GM10248 (cell line): Measurements from ENCODE around the gene CRTAC1.

ENCODE experiments used
- CTCF ChIA-PET: fragments of 300-600 bp; sonication (Branson Sonifier 250); formaldehyde crosslinking; extraction: SDS; loops from one replicate; lab custom pipeline; 2021; ENCODE audit warnings: antibody characterized with exemption; lab: Yijun Ruan, JAX
- POLR2A ChIA-PET: fragments of 350-650 bp; sonication (Branson Sonifier 250); formaldehyde crosslinking; extraction: SDS; loops from one replicate; lab custom pipeline; 2020; ENCODE audit warnings: antibody characterized with exemption; lab: Yijun Ruan, JAX
- DNase-seq: peaks from one replicate; pipeline ENCODE4 v3.0.0; 2012; ENCODE audit errors: extremely low spot score
- CTCF ChIP-seq: IDR thresholded peaks from 2 replicates; pipeline ENCODE4 v1.5.1; 2012; ENCODE audit warnings: mild to moderate bottlenecking, low read depth; ENCODE audit errors: extremely low read depth, missing control alignments, control extremely low read depth

CRTAC1 gene

GRCh38 chr10:97892506-97892905, 137.9 kb downstream of the CRTAC1 start:
- TF ChIP-seq CTCF: no peak
- DNase-seq: no peak
- ChIA-PET POLR2A (no interaction called here), CTCF (no interaction called here)

- TF ChIP-seq CTCF: no peak
- DNase-seq: no peak
- POLR2A ChIA-PET: no interaction called here
- CTCF ChIA-PET: no interaction called here
Observed at GRCh38 chr10:97891497-97892167, 138.8 kb downstream of the CRTAC1 start.

- CTCF ChIA-PET: interaction anchor here (1.6 to 2.0 kb wide), 2 partner anchors 139 to 151 kb away, joined by 4 to 5 read pairs; no protein-coding TSS in a partner anchor
- no peak for DNase-seq
- POLR2A ChIA-PET: no interaction called here
- TF ChIP-seq CTCF: no peak
Observed at GRCh38 chr10:97889461-97890265, 140.8 kb downstream of the CRTAC1 start.

- TF ChIP-seq CTCF: no peak
- DNase-seq: no peak
- POLR2A ChIA-PET: no interaction called here
- CTCF ChIA-PET: interaction anchor here (1.2 to 2.0 kb wide), 5 partner anchors 20 to 152 kb away, joined by 3 to 5 read pairs (median 4); no protein-coding TSS in a partner anchor
Observed at GRCh38 chr10:97888641-97889262, 141.7 kb downstream of the CRTAC1 start.

GRCh38 chr10:97888134-97888533, 142.3 kb downstream of the CRTAC1 start:
- TF ChIP-seq CTCF: no peak
- DNase-seq: no peak
- ChIA-PET CTCF (interaction anchor here (1.2 to 2.0 kb wide), 5 partner anchors 19 to 153 kb away, joined by 3 to 5 read pairs (median 4); no protein-coding TSS in a partner anchor), POLR2A (no interaction called here)

- DNase-seq: no peak
- ChIA-PET CTCF (no interaction called here), POLR2A (no interaction called here)
- TF ChIP-seq CTCF: no peak
Observed at GRCh38 chr10:97887399-97887798, 143.0 kb downstream of the CRTAC1 start.
